HEK293 (cell line): ENCODE data around the gene SAMD8.

Experiments
- CTCF ChIA-PET: fragments of 350-600 bp; formaldehyde crosslinking; extraction: SDS; loops from one replicate; lab custom pipeline; 2021; ENCODE audit warnings: antibody characterized with exemption; lab: Yijun Ruan, JAX
- POLR2A ChIA-PET: fragments of 300-600 bp; formaldehyde crosslinking; extraction: SDS; loops from one replicate; lab custom pipeline; 2020; ENCODE audit warnings: antibody characterized with exemption, inconsistent platforms; lab: Yijun Ruan, JAX
- H3K27ac ChIP-seq: fragments of 200-500 bp; sonication (Bioruptor generic); 2 replicates; pipeline ENCODE4 v1.5.1; 2014; ENCODE audit warnings: low read depth, low read length, control low read depth, inconsistent platforms; ENCODE audit errors: extremely low read depth
- H3K36me3 ChIP-seq, 2 experiments: fragments of 200-500 bp in 1 of 2; sonication (Bioruptor generic) in 1 of 2; 1 replicate in 1 of 2; 2 replicates in 1 of 2; pipeline ENCODE4 v1.5.1; 2014 to 2017; ENCODE audit warnings: inconsistent platforms in 2 of 2, low read length in 2 of 2; ENCODE audit not compliant: control insufficient read depth in 2 of 2, insufficient read depth in 1 of 2
- H3K4me1 ChIP-seq: fragments of 200-500 bp; sonication (Bioruptor generic); 2 replicates; pipeline ENCODE4 v1.5.1; 2014; ENCODE audit warnings: mild to moderate bottlenecking, low read length, inconsistent platforms; ENCODE audit not compliant: control insufficient read depth, insufficient read depth
- H3K4me3 ChIP-seq: 2 replicates; pipeline ENCODE4 v1.5.1; 2011; ENCODE audit warnings: low read depth, mild to moderate bottlenecking, control low read depth, low read length, moderate library complexity
- H3K9me3 ChIP-seq: fragments of 200-500 bp; sonication (Bioruptor generic); 2 replicates; pipeline ENCODE4 v1.5.1; 2014; ENCODE audit warnings: low read depth, low read length, inconsistent platforms; ENCODE audit not compliant: control insufficient read depth, insufficient read depth
- ATF2 ChIP-seq: fragments of 450-650 bp; formaldehyde crosslinking; IDR thresholded peaks from 2 replicates; pipeline ENCODE4 v1.5.1; 2016; ENCODE audit warnings: missing biosample characterization, missing genetic modification characterization, low read depth
- EGR2 ChIP-seq: fragments of 450-650 bp; formaldehyde crosslinking; IDR thresholded peaks from 2 replicates; pipeline ENCODE4 v1.5.1; 2016; ENCODE audit warnings: low read depth, missing biosample characterization, missing genetic modification characterization
- GFI1B ChIP-seq: fragments of 450-650 bp; formaldehyde crosslinking; IDR thresholded peaks from 2 replicates; pipeline ENCODE4 v1.5.1; 2016; ENCODE audit warnings: missing biosample characterization, missing genetic modification characterization
- HIC1 ChIP-seq: fragments of 450-650 bp; formaldehyde crosslinking; IDR thresholded peaks from 2 replicates; pipeline ENCODE4 v1.5.1; 2016; ENCODE audit warnings: missing biosample characterization, missing genetic modification characterization
- ZNF112 ChIP-seq: fragments of 450-650 bp; formaldehyde crosslinking; IDR thresholded peaks from 2 replicates; pipeline ENCODE4 v1.5.0; 2017; ENCODE audit warnings: missing biosample characterization, missing genetic modification characterization
- ZNF114 ChIP-seq: fragments of 450-650 bp; formaldehyde crosslinking; IDR thresholded peaks from 2 replicates; pipeline ENCODE4 v1.5.0; 2017; ENCODE audit warnings: missing biosample characterization, missing genetic modification characterization
- ZNF121 ChIP-seq: fragments of 450-650 bp; formaldehyde crosslinking; IDR thresholded peaks from 2 replicates; pipeline ENCODE4 v1.5.1; 2016; ENCODE audit warnings: missing biosample characterization, missing genetic modification characterization
- ZNF157 ChIP-seq: fragments of 450-650 bp; formaldehyde crosslinking; IDR thresholded peaks from 2 replicates; pipeline ENCODE4 v1.5.1; 2016; ENCODE audit warnings: missing biosample characterization, missing genetic modification characterization
- ZNF2 ChIP-seq: fragments of 450-650 bp; formaldehyde crosslinking; IDR thresholded peaks from 2 replicates; pipeline ENCODE4 v1.5.1; 2016; ENCODE audit warnings: missing biosample characterization, missing genetic modification characterization
- ZNF324 ChIP-seq: fragments of 450-650 bp; formaldehyde crosslinking; IDR thresholded peaks from 2 replicates; pipeline ENCODE4 v1.5.1; 2016; ENCODE audit warnings: missing biosample characterization, missing genetic modification characterization
- ZNF341 ChIP-seq: fragments of 450-650 bp; formaldehyde crosslinking; IDR thresholded peaks from 2 replicates; pipeline ENCODE4; 2016; ENCODE audit warnings: low read depth, missing biosample characterization, missing genetic modification characterization
- ZNF366 ChIP-seq: fragments of 450-650 bp; formaldehyde crosslinking; conservative IDR thresholded peaks from 2 replicates; pipeline ENCODE4 v1.5.1; 2016; ENCODE audit warnings: missing biosample characterization, missing genetic modification characterization
- ZNF555 ChIP-seq: fragments of 450-650 bp; formaldehyde crosslinking; conservative IDR thresholded peaks from 2 replicates; pipeline ENCODE4 v1.5.1; 2017; ENCODE audit warnings: missing biosample characterization, mild to moderate bottlenecking, missing genetic modification characterization, inconsistent platforms
- ZNF658 ChIP-seq: fragments of 450-650 bp; formaldehyde crosslinking; IDR thresholded peaks from 2 replicates; pipeline ENCODE4; 2016; ENCODE audit warnings: missing biosample characterization, missing genetic modification characterization
- ZNF692 ChIP-seq: fragments of 450-650 bp; formaldehyde crosslinking; IDR thresholded peaks from 2 replicates; pipeline ENCODE4 v1.5.1; 2016; ENCODE audit warnings: missing biosample characterization, missing genetic modification characterization
- ZNF776 ChIP-seq: fragments of 450-650 bp; formaldehyde crosslinking; IDR thresholded peaks from 2 replicates; pipeline ENCODE4 v1.5.0; 2017; ENCODE audit warnings: missing biosample characterization, missing genetic modification characterization, borderline replicate concordance
- ZNF837 ChIP-seq: fragments of 450-650 bp; formaldehyde crosslinking; IDR thresholded peaks from 2 replicates; pipeline ENCODE4 v1.5.1; 2016; ENCODE audit warnings: missing biosample characterization, missing genetic modification characterization

SAMD8 gene

GRCh38 chr10:75091146-75091545 lies 20.3 kb upstream of the SAMD8 start (continued):
- TF ChIP-seq HIC1 (tag by site-specific recombination) (no peak), GFI1B (tag by site-specific recombination) (no peak)

GRCh38 chr10:75094465-75094864 lies 17.0 kb upstream of the SAMD8 start:
- H3K27ac ChIP-seq, result no peak overlapping the region
- no peak for TF ChIP-seq ZNF112
- no peak for TF ChIP-seq ZNF776
- TF ChIP-seq ATF2, result no peak
- TF ChIP-seq ZNF114 (tag by site-specific recombination), result no peak
- TF ChIP-seq ZNF341, result no peak
- no peak for TF ChIP-seq ZNF121 (tag by site-specific recombination)
- no peak for TF ChIP-seq ZNF692 (tag by site-specific recombination)
- TF ChIP-seq ZNF324 (tag by site-specific recombination), result no peak
- TF ChIP-seq, all 188 proteins: peak for 0
- H3K9me3 ChIP-seq, result no peaks in the 10 kb centered on the region
- POLR2A ChIA-PET, result interaction anchor here (0.6 kb wide), 1 partner anchor 54 kb away, joined by 4 read pairs; no protein-coding TSS in a partner anchor
- CTCF ChIA-PET, result no interaction called here
- H3K4me3 ChIP-seq, result no peak overlapping the region
- no peaks in the 10 kb centered on the region for H3K4me1 ChIP-seq
- no peaks in the 10 kb centered on the region for H3K36me3 ChIP-seq

GRCh38 chr10:75095631-75096030 lies 15.8 kb upstream of the SAMD8 start:
- TF ChIP-seq ZNF157 (tag by site-specific recombination) (no peak), ZNF837 (no peak), ZNF2 (tag by site-specific recombination) (no peak), ZNF658 (tag by site-specific recombination) (no peak)
- no peaks in the 10 kb centered on the region for H3K4me1 ChIP-seq
- H3K27ac ChIP-seq, result no peak overlapping the region
- ChIA-PET CTCF (interaction anchor here (0.7 kb wide), 1 partner anchor 56 kb away, joined by 3 read pairs; no protein-coding TSS in a partner anchor), POLR2A (no interaction called here)
- no peak overlapping the region for H3K4me3 ChIP-seq
- no peaks in the 10 kb centered on the region for H3K9me3 ChIP-seq
- H3K36me3 ChIP-seq, result no peaks in the 10 kb centered on the region

- TF ChIP-seq EGR2 (tag by site-specific recombination) (no peak), ZNF555 (tag by site-specific recombination) (no peak), ZNF366 (tag by site-specific recombination) (no peak)
- Histone ChIP-seq H3K27ac (no peak overlapping the region), H3K9me3 (no peaks in the 10 kb centered on the region), H3K36me3 (no peaks in the 10 kb centered on the region), H3K4me3 (no peak overlapping the region), H3K4me1 (no peaks in the 10 kb centered on the region)
- CTCF ChIA-PET, result interaction anchor here (0.7 to 0.8 kb wide), 2 partner anchors 814 to 852 kb away, joined by 3 read pairs; no protein-coding TSS in a partner anchor
- POLR2A ChIA-PET, result no interaction called here
These were observed 14.7 kb upstream of the SAMD8 start for GRCh38 chr10:75096749-75097148.
